HG03064 (cell line): ENCODE results near the gene TMEM121.
"Not testable (repeated sequence)": the region's sequence is repeated elsewhere in the genome, so short reads cannot be mapped to it uniquely, and the experiment has no call there.

Source experiments
- ATAC-seq: cut with Tn5 transposase; IDR thresholded peaks from one replicate; pipeline ENCODE4 v1.9.1; 2021; ENCODE audit warnings: low read depth; ENCODE audit not compliant: unreplicated experiment

The TMEM121 gene

DNA sequence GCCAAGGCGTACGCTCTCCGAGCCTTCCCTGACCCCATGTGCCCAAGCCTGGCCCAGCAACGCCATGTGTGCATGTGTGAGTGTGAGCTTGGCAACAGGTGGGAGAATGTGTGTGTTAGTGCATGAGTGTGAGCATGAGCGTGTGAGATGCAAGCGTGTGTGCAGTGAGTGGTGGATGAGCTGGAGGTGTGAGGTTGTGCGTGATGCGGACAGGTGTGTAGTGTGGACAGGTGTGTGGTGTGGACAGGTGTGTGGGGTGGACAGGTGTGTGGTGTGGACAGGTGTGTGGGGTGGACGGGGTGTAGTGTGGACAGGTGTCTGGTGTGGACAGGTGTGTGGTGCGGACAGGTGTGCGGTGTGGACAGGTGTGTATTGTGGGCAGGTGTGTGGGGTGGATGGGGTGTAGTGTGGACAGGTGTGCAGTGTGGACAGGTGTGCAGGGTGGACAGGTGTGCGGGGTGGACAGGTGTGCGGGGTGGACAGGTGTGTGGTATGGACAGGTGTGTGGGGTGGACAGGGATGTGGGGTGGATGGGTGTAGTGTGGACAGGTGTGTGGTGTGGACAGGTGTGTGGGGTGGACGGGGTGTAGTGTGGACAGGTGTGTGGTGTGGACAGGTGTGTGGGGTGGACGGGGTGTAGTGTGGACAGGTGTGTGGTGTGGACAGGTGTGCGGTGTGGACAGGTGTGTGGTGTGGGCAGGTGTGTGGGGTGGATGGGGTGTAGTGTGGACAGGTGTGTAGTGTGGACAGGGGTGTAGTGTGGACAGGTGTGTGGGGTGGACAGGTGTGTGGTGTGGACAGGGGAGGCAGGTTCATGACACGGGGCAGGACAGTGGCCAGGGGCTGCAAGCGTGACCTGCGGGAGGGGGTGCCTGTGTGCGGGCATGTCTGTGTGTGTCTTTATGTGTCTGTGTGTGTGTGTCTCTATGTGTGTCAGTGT is 41.1 kb downstream of the TMEM121 start:
- not testable (repeated sequence) for ATAC-seq

DNA sequence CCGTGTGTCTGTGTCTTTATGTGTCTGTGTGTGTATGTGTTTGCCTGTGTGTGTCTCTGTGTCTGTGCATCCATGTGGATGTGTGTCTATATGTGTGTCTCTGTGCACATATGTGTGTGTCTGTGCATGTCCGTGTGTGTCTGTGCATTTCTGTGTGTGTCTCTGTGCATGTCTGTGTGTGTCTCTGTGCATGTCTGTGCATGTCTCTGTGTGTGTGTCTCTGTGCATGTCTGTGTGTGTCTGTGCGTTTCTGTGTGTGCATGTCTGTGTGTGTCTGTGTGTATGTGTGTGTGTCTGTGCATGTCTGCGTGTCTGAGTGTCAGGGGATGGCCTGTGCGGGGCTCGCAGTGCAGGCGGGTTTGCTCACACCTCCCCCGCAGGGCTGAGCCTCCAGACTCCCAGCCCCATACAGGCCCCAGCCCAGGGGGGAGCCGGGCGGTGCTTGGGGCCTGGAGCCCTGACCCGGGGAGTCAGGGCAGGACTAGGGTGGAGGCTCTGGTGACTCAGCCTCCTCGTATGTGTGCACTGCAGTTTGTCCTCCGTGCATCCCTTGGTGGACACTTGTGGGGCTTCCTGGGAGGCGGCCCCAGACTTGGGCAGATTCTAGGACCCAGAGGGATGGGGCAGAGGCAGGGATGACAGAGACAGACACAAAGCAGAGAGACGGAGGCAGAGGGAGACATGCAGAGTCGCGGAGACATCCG is 41.9 kb downstream of the TMEM121 start:
- ATAC-seq: not testable (repeated sequence)

DNA sequence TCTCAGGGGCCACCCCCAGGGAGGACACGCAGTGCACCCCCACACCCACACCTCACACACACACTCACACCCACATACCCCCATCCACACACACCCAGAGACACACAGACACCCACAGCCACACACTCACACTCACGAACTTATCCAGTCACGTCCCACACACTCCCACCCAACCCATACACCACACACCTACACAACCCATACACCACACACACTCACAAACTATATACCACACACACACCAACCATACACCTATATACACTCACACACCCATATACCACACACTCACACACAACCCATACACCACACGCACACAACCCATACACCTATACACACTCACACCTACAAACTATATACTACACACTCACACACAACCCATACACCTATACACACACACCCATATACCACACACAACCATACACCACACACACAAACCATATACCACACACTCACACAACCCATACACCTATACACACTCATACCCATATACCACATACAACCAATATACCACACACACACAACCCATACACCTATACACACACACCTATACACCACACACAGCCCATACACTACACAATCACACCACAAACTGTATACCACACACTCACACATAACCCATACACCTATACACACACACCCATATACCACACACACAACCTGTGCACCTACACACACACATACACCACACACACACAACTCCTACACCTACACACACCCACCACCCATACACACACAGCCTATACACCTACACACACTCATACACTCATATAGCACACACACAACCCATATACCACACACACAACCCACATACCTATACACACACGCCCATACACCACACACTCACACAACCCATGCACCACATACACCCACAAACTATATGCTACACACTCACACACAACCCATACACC is 42.7 kb downstream of the TMEM121 start:
- ATAC-seq: no peak

DNA sequence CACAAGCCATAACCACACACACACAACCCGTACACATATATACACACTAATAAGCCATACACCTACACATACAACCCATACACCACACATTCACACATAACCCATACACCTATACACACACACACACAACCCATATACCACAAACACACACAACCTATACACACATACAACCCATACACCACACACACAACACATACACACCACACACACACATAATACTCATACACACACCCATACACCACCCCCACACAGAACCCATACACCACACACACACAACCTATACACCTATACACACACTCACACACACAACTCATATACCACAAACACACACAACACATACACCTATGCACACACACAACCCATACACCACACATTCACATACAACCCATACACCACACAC is 44.1 kb downstream of the TMEM121 start:
- ATAC-seq: no peak

DNA sequence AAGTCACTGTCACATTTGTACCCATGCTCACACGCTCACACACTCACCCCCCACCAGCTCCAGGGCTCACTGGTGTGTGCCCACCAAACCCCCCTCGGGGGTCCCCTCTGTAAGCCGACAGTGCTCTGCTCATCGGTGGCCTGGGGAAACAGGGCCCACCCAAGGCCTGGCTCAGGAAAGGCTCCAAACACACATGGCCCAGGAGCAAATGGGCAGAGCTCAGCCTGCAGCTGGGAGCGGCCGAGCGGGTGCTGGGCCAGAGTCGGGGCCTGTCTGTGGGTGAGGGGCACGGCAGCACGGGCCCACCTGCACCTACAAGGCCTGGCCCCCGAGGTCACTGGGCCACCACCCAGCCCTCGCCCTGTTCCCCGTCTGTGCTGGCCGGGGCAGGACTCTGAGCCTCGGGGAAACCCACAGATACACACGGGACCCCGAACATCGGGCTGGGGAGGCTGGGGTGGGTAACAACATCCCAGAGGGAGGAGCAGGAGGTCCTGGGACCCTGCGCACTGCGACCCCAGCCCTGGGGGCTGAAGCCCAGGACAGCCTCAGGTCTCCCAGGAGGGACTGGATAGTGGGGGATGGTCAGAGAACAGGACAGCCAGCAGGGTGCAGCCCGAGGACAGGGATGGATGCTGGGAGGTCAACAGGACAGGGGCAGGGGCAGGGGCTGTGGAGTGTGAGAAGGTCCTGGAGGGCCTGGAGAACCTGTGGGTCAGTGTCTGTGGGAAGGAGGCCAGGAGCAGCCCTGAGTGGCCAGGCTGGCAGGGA is 45.0 kb downstream of the TMEM121 start:
- not testable (repeated sequence) for ATAC-seq

DNA sequence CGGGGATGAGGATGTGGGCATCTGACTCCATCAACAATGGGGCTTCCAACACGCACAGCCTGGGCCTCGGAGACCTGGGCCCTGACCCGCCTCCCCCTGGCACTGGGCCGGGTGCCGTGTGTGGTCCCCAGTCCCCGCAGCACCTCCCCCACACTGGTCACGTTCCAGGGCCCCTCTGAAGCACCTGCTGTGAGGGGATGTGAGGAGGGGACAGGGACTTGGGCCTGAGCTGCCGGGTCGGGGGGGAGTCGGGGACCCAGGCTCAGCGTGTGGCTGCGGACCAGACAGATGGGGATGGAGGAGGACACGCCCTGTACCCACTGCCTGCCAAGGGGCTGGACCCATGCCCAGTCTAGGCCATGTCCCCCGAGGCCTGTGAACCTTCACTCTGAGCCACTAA is 45.7 kb downstream of the TMEM121 start:
- ATAC-seq: not testable (repeated sequence)

DNA sequence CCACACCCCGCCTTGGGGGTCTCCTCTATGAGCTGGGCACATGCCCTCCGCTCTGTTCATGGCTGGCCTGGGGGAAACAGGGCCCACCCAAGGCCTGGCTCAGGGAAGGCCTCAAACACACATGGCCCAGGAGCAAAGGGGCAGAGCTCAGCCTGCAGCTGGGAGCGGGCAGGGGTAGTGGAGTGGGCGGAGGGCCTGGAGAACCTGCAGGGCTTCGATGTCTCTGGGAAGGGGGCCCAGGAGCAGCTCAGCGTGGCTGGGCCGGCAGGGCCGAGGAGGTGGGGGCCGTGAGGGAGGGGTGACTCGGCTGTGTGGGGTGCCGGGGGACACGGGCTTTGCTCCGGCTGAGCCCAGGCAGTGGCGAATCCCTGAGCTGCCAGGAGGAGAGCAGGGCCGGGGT is 47.5 kb downstream of the TMEM121 start:
- not testable (repeated sequence) for ATAC-seq

DNA sequence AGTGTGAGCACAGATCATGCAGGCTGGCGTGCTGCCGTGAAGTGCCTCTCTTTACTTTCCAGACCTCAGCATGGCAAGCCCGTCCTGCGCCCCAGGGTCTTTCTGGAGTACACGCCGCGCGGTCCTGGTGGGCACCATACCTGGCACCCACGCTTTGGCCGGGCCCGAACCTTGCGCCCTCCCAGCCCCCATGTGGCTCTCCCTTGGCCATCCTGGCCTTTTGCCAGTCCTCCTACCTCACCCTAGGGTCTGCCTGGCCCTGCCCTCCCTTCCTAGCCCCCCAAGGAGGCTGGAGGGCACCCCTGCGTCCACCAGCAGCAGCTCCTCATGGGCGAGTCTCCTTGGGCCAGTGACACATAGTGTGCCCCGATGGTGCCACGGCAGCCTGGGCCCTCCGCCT is 48.0 kb downstream of the TMEM121 start:
- not testable (repeated sequence) for ATAC-seq

DNA sequence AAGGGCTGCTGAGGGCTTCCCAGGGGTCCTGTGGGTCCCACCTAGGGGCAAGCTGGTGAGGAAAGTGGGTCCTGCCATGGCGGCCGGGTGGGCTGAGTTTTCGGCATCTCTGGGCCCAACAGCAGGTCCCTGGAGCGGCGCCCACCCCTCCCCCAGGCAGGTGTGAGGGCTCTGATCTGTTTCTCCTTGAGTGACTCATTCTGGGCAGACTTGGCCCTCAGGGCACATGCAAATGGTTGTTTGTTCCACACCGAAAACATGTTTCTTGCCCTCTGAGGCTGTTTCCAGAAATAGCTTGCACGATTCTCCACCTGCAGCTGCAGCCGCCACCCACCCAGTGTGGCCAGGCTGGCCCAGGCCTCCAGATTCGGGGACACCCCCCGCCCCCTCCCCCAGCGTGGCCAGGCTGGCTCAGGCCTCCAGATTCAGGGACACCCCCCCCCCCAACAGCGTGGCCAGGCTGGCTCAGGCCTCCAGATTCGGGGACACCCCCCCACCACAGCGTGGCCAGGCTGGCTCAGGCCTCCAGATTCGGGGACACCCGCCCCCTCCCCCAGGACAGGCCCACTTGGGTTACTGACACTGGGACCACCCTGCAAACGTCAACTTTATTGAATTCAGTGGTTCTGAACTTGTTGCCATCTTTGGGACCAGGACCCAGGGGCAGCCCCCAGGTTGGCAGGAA is 48.8 kb downstream of the TMEM121 start:
- peak; percentile 52 for ATAC-seq

DNA sequence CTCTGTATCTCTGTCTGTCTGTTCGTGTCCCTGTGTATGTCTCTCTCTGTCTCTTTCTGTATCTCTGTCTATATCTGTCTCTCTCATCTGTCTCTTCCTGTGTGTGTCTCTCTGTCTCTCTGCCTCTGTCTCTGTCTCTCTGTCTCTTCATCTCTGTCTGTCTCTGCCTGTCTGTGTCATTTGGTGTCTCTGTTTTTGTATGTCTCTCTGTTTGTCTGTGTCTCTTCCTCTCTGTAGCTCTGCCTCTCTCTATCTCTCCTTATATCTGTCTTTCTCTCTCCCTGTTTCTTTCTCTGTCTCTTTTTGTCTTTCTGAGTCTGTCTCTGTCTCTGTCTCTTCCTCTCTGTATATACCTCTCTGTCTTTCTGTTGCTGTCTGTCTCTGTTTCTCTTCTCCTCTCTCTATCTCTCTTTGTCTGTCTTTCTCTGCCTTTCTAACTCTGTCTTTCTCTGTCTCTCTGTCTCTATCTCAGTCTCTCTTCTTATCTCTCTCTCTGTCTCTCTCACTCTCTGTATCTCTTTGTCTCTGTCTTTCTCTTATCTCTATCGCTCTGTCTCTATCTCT is 50.2 kb downstream of the TMEM121 start:
- no peak for ATAC-seq

DNA sequence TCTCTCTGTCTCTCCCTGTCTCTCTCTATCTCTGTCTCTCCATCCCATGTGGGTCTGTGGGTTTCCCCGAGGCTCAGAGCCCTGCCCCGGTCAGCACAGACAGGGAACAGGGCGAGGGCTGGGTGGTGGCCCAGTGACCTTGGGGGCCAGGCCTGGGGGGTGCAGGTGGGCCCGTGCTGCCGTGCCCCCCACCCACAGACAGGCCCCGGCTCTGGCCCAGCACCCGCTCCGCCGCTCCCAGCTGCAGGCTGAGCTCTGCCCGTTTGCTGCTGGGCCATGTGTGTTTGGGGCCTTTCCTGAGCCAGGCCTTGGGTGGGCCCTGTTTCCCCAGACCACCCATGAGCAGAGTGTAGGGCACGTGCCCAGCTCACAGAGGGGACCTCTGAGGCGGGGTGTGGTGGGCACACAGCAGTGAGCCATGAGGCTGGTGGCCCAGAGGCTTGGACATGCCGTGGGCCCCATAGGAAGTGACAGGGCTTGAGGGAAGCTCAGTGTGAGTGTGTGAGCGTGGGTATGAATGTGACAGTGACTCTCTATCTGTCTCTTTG is 51.0 kb downstream of the TMEM121 start:
- no peak for ATAC-seq

DNA sequence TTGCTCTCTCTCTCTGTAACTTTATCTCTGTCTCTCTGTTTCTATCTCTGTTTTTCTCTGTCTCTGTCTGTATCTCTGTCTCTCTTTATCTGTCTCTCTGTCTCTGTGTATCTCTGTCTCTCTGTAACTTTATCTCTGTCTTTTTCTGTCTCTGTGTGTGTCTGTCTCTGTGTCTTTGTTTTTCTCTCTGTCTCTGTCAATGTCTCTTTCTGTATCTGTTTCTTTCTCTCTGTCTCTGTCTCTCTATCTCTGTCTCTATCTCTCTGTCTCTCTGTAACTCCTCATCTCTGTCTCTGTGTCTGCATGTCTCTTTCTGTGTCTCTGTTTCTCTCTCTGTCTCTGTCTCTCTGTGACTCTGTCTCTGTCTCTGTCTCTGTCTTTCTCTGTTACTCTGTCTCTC is 51.7 kb downstream of the TMEM121 start:
- no peak for ATAC-seq

DNA sequence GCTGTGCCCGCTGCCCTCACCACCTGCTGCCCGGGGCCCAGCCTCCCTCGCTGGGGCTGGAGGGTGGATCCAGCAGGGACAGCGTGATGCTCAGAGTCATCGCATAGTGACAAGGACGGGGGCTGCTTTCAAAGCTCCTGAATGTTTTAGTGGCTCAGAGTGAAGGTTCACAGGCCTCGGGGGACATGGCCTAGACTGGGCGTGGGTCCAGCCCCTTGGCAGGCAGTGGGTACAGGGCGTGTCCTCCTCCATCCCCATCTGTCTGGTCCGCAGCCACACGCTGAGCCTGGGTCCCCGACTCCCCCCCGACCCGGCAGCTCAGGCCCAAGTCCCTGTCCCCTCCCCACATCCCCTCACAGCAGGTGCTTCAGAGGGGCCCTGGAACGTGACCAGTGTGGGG is 52.8 kb downstream of the TMEM121 start:
- ATAC-seq: not testable (repeated sequence)
